Left hindlimb (tissue), 1 donor: Measurements from ENCODE around the gene SEC11A.
"Not testable (repeated sequence)": the region's sequence is repeated elsewhere in the genome, so short reads cannot be mapped to it uniquely, and the experiment has no call there.

Experiments used
- DNase-seq: peaks from one replicate; pipeline ENCODE4 v3.0.0-alpha.2; 2018

Gene SEC11A

GRCh38 chr15:84736375-84736774 lies 20.4 kb upstream of the SEC11A start:
- DNase-seq: no peak

GRCh38 chr15:84735480-84736061 lies 19.6 kb upstream of the SEC11A start:
- DNase-seq: not testable (repeated sequence)

GRCh38 chr15:84734794-84735479 lies 19.0 kb upstream of the SEC11A start:
- DNase-seq: no peak

- DNase-seq: no peak
These were observed 15.8 kb upstream of the SEC11A start for GRCh38 chr15:84731774-84732173.

- DNase-seq: no peak
These were observed 11.5 kb upstream of the SEC11A start for GRCh38 chr15:84727429-84727828.

- DNase-seq: no peak
These were observed 9.1 kb upstream of the SEC11A start for GRCh38 chr15:84725001-84725491.

- no peak for DNase-seq
These were observed 6.7 kb upstream of the SEC11A start for GRCh38 chr15:84722628-84723027.

GRCh38 chr15:84721371-84721770 lies 5.4 kb upstream of the SEC11A start:
- DNase-seq: no peak

- DNase-seq: no peak
These were observed 401 bp downstream of the SEC11A start for GRCh38 chr15:84715441-84716035.

GRCh38 chr15:84714821-84715220 lies 1.1 kb downstream of the SEC11A start:
- DNase-seq: no peak

GRCh38 chr15:84714372-84714771 lies 1.6 kb downstream of the SEC11A start:
- no peak for DNase-seq

GRCh38 chr15:84703808-84704207 lies 12.1 kb downstream of the SEC11A start:
- DNase-seq: no peak

GRCh38 chr15:84702961-84703482 lies 12.9 kb downstream of the SEC11A start:
- no peak for DNase-seq

GRCh38 chr15:84699538-84700191 lies 16.3 kb downstream of the SEC11A start:
- DNase-seq: no peak

- DNase-seq: no peak
These were observed 18.5 kb downstream of the SEC11A start for GRCh38 chr15:84697236-84697990.

- DNase-seq: no peak
These were observed 19.2 kb downstream of the SEC11A start for GRCh38 chr15:84696757-84697156.

- DNase-seq: no peak
These were observed 25.6 kb downstream of the SEC11A start for GRCh38 chr15:84690342-84690741.

GRCh38 chr15:84689858-84690257 lies 26.1 kb downstream of the SEC11A start:
- no peak for DNase-seq

GRCh38 chr15:84686446-84686845 lies 29.5 kb downstream of the SEC11A start:
- not testable (repeated sequence) for DNase-seq

- DNase-seq: no peak
These were observed 30.6 kb downstream of the SEC11A start for GRCh38 chr15:84685304-84685703.

- DNase-seq: no peak
These were observed 31.8 kb downstream of the SEC11A start for GRCh38 chr15:84684092-84684491.

GRCh38 chr15:84681831-84682230 lies 34.1 kb downstream of the SEC11A start:
- no peak for DNase-seq

- no peak for DNase-seq
These were observed 44.7 kb downstream of the SEC11A start for GRCh38 chr15:84671211-84671610.
